Neural cell (in vitro differentiated cells): ENCODE data around the gene LDAH. TPM values are rescaled to one million over a fixed set of nuclear protein-coding genes. Genes with fewer than 3 reads are reported as not detected.

Experiments used
- H2AFZ ChIP-seq: fragments of 200-600, 300-800 bp; sonication (generic), shearing (Covaris generic); 2 replicates; pipeline ENCODE4 v1.6.0; 2014; ENCODE audit warnings: low read depth, mild to moderate bottlenecking, antibody characterized with exemption, low read length, moderate library complexity
- H3F3A ChIP-seq: fragments of 200-600 bp; shearing (Covaris generic); 2 replicates; pipeline ENCODE4 v1.6.1; 2016; ENCODE audit warnings: mild to moderate bottlenecking, moderate library complexity, mixed read lengths, antibody characterized with exemption, low read length; ENCODE audit not compliant: insufficient read depth, poor library complexity, severe bottlenecking
- H3K27ac ChIP-seq: fragments of 200-600, 300-800 bp; sonication (generic), shearing (Covaris generic); 2 replicates; pipeline ENCODE4 v1.5.1; 2014; ENCODE audit warnings: mild to moderate bottlenecking, low read length, moderate library complexity
- H3K27me3 ChIP-seq: fragments of 300-800, 200-600 bp; sonication (generic), shearing (Covaris generic); 2 replicates; pipeline ENCODE4 v1.6.0; 2014; ENCODE audit warnings: mild to moderate bottlenecking, low read depth, low read length, moderate library complexity; ENCODE audit not compliant: insufficient read depth
- H3K36me3 ChIP-seq: fragments of 300-800, 200-600 bp; sonication (generic), shearing (Covaris generic); 2 replicates; pipeline ENCODE4 v1.5.1; 2014; ENCODE audit warnings: mild to moderate bottlenecking, antibody characterized with exemption, low read length, moderate library complexity; ENCODE audit not compliant: insufficient read depth
- H3K4me2 ChIP-seq: fragments of 300-800, 200-600 bp; sonication (generic), shearing (Covaris generic); 2 replicates; pipeline ENCODE4 v1.6.0; 2014; ENCODE audit warnings: mild to moderate bottlenecking, low read length
- H3K4me3 ChIP-seq: fragments of 300-800, 200-600 bp; sonication (generic), shearing (Covaris generic); 2 replicates; pipeline ENCODE4 v1.5.1; 2014; ENCODE audit warnings: mild to moderate bottlenecking, low read length, moderate library complexity
- H3K79me2 ChIP-seq: fragments of 200-600 bp; shearing (Covaris generic); replicated peaks from 2 replicates; pipeline ENCODE4 v1.6.0; 2014; ENCODE audit warnings: mild to moderate bottlenecking, low read length, moderate library complexity; ENCODE audit not compliant: insufficient read depth
- H3K9ac ChIP-seq: fragments of 300-800, 200-600 bp; sonication (generic), shearing (Covaris generic); 2 replicates; pipeline ENCODE4 v1.6.1; 2016; ENCODE audit warnings: mild to moderate bottlenecking, low read length, mixed read lengths
- H3K9me2 ChIP-seq: fragments of 200-600 bp; shearing (Covaris generic); 2 replicates; pipeline ENCODE4 v1.6.1; 2016; ENCODE audit warnings: mild to moderate bottlenecking, low read length, mixed read lengths; ENCODE audit not compliant: insufficient read depth
- H3K9me3 ChIP-seq: fragments of 200-600, 300-800 bp; sonication (generic), shearing (Covaris generic); 2 replicates; pipeline ENCODE4 v1.6.1; 2016; ENCODE audit warnings: mild to moderate bottlenecking, mixed run types, low read length, moderate library complexity, mixed read lengths
- H4K20me1 ChIP-seq: fragments of 200-600 bp; shearing (Covaris generic); 2 replicates; pipeline ENCODE4 v1.6.1; 2016; ENCODE audit warnings: mild to moderate bottlenecking, mixed run types; ENCODE audit not compliant: insufficient read depth
- CTCF ChIP-seq: fragments of 450-650 bp; IDR thresholded peaks from 2 replicates; pipeline ENCODE4 v1.5.1; 2014; ENCODE audit warnings: antibody characterized with exemption, mild to moderate bottlenecking, moderate library complexity; ENCODE audit not compliant: poor library complexity, severe bottlenecking
- EP300 ChIP-seq: fragments of 450-650 bp; conservative IDR thresholded peaks from 2 replicates; pipeline ENCODE4 v1.6.1; 2014; ENCODE audit warnings: antibody characterized with exemption, mild to moderate bottlenecking, moderate library complexity; ENCODE audit not compliant: poor library complexity, severe bottlenecking
- EZH2 ChIP-seq: fragments of 200-600, 300-800 bp; shearing (Covaris generic), sonication (generic); IDR thresholded peaks from 2 replicates; pipeline ENCODE4 v1.6.1; 2014; ENCODE audit warnings: antibody characterized with exemption, low read length, borderline replicate concordance, mild to moderate bottlenecking; ENCODE audit not compliant: insufficient read depth, poor library complexity, severe bottlenecking
- MXI1 ChIP-seq: fragments of 450-650 bp; conservative IDR thresholded peaks from 2 replicates; pipeline ENCODE4 v1.6.1; 2014; ENCODE audit warnings: antibody characterized with exemption, mild to moderate bottlenecking; ENCODE audit not compliant: poor library complexity, severe bottlenecking
- POLR2AphosphoS5 ChIP-seq: IDR thresholded peaks from 2 replicates; pipeline ENCODE4 v1.6.1; 2012
- RAD21 ChIP-seq: fragments of 450-650 bp; conservative IDR thresholded peaks from 2 replicates; pipeline ENCODE4 v1.6.1; 2014; ENCODE audit warnings: antibody characterized with exemption, mild to moderate bottlenecking, moderate library complexity
- REST ChIP-seq: IDR thresholded peaks from 2 replicates; pipeline ENCODE4 v1.6.1; 2012; ENCODE audit warnings: borderline replicate concordance
- SMC3 ChIP-seq: fragments of 450-650 bp; conservative IDR thresholded peaks from 2 replicates; pipeline ENCODE4 v1.6.1; 2014; ENCODE audit warnings: antibody characterized with exemption, mild to moderate bottlenecking, moderate library complexity; ENCODE audit not compliant: poor library complexity
- TAF1 ChIP-seq: IDR thresholded peaks from 2 replicates; pipeline ENCODE4 v1.6.1; 2012; ENCODE audit warnings: low read depth
- polyA plus RNA-seq: library from polyadenylated mRNA; depleted of rRNA; stranded (reverse); fragments of >200 nt; gene quantifications from 2 replicates; pipeline ENCODE4 v1.2.3, GENCODE V29; 2014

Gene LDAH
- polyA plus RNA-seq, 1 donor from 2014 or later: 44.1 TPM

- H3K4me2 ChIP-seq: no peak overlapping the region
- no peaks in the 10 kb centered on the region for H3K79me2 ChIP-seq
- H3K4me3 ChIP-seq: no peak overlapping the region
- H3K27ac ChIP-seq: no peak overlapping the region
- H4K20me1 ChIP-seq: no peaks in the 10 kb centered on the region
- H3K9me3 ChIP-seq: no peaks in the 10 kb centered on the region
- no peaks in the 10 kb centered on the region for H3K9me2 ChIP-seq
- no peaks in the 10 kb centered on the region for H3K27me3 ChIP-seq
- H2AFZ ChIP-seq: no peak overlapping the region
- no peaks in the 10 kb centered on the region for H3K36me3 ChIP-seq
- H3F3A ChIP-seq: no peaks in the 10 kb centered on the region
- H3K9ac ChIP-seq: no peak overlapping the region
- TF ChIP-seq CTCF (no peak), EP300 (no peak), EZH2 (no peak), REST (no peak), SMC3 (no peak), POLR2AphosphoS5 (no peak), TAF1 (no peak), RAD21 (no peak), MXI1 (no peak)
Observed at GRCh38 chr2:20723543-20723942, 99.4 kb downstream of the LDAH start.

GRCh38 chr2:20722592-20723240, 100.2 kb downstream of the LDAH start:
- TF ChIP-seq CTCF (no peak), TAF1 (no peak), POLR2AphosphoS5 (no peak), RAD21 (no peak), EZH2 (no peak), SMC3 (no peak), REST (no peak), EP300 (no peak), MXI1 (no peak)
- Histone ChIP-seq H3K36me3 (no peaks in the 10 kb centered on the region), H3K9ac (no peak overlapping the region)

More at GRCh38 chr2:20722592-20723240, 100.2 kb downstream of the LDAH start:
- Histone ChIP-seq H3K9me3 (no peaks in the 10 kb centered on the region), H3K79me2 (no peaks in the 10 kb centered on the region), H3K27me3 (no peaks in the 10 kb centered on the region), H3K4me2 (no peak overlapping the region), H3K27ac (no peak overlapping the region), H3K4me3 (no peak overlapping the region), H2AFZ (no peak overlapping the region), H3F3A (no peaks in the 10 kb centered on the region), H3K9me2 (no peaks in the 10 kb centered on the region), H4K20me1 (no peaks in the 10 kb centered on the region)
